Uterus (tissue), 4 donors: ENCODE data around the gene MAP3K8. TPM values are rescaled to one million over a fixed set of nuclear protein-coding genes. Genes with fewer than 3 reads are reported as not detected.
"Not testable (repeated sequence)": the region's sequence is repeated elsewhere in the genome, so short reads cannot be mapped to it uniquely, and the experiment has no call there.

Experiments used
- DNase-seq, 2 donors: peaks; one replicate each; pipeline ENCODE4 v3.0.0-alpha.2; 2019 to 2020
- H3K27ac ChIP-seq, 2 donors: fragments of 200-600 bp; sonication (generic); 1 replicate in 1 of 2; 2 replicates in 1 of 2; pipeline ENCODE4 v1.5.1; 2016 to 2018
- H3K27me3 ChIP-seq, 2 donors: fragments of 200-600 bp; sonication (generic); one replicate each; pipeline ENCODE4 v1.5.1; 2018 to 2019; ENCODE audit warnings: control low read depth in 1 of 2
- H3K36me3 ChIP-seq, 2 donors: fragments of 200-600 bp; sonication (generic); one replicate each; pipeline ENCODE4 v1.5.1; 2019; ENCODE audit warnings: control low read depth in 1 of 2
- H3K4me1 ChIP-seq, 2 donors: fragments of 200-600 bp; sonication (generic); one replicate each; pipeline ENCODE4 v1.5.1; 2018 to 2019; ENCODE audit warnings: control low read depth in 1 of 2
- H3K4me3 ChIP-seq, 2 donors: fragments of 200-600 bp; sonication (generic); 1 replicate in 1 of 2; 2 replicates in 1 of 2; pipeline ENCODE4 v1.5.1; 2018 to 2019; ENCODE audit warnings: mild to moderate bottlenecking in 1 of 2
- H3K9me3 ChIP-seq, 2 donors: fragments of 200-600 bp; sonication (generic); one replicate each; pipeline ENCODE4 v1.5.1; 2019; ENCODE audit warnings: control low read depth in 1 of 2
- POLR2A ChIP-seq, 2 donors: fragments of 450-650 bp; IDR thresholded peaks; one replicate each; pipeline ENCODE4 v1.6.1; 2016; ENCODE audit warnings: antibody characterized with exemption in 2 of 2, mild to moderate bottlenecking in 1 of 2, moderate library complexity in 1 of 2
- intact Hi-C: fragments of 100-400 bp; cut with DNase I; formaldehyde crosslinking; loops from one replicate; pipeline ENCODE4 v1.15.1; 2023; ENCODE audit warnings: low total_unique reads
- total RNA-seq, 4 donors: library from RNA; depleted of rRNA in 3 of 4; stranded (reverse); fragments of >200 nt in 3 of 4; gene quantifications; one replicate each; pipeline versions ENCODE4 v1.1.0 to v1.2.4, GENCODE V29; 2014 to 2023
- TF ChIP-seq, protein P1 (sequence below), 4 experiments: fragments of 200-600 bp in 2 of 4; fragments of 450-650 bp in 2 of 4; sonication (generic) in 2 of 4; IDR thresholded peaks; one replicate each; pipeline ENCODE4 v1.5.1; 2016 to 2019; ENCODE audit warnings: antibody characterized with exemption in 4 of 4, mild to moderate bottlenecking in 2 of 4, moderate library complexity in 1 of 4
- donor health status: DM: yes; HTN: yes; CAD: no.

Gene MAP3K8
- total RNA-seq, 4 donors from 2014 or later: 13.3 to 63.0 (median 24.4) TPM

DNA sequence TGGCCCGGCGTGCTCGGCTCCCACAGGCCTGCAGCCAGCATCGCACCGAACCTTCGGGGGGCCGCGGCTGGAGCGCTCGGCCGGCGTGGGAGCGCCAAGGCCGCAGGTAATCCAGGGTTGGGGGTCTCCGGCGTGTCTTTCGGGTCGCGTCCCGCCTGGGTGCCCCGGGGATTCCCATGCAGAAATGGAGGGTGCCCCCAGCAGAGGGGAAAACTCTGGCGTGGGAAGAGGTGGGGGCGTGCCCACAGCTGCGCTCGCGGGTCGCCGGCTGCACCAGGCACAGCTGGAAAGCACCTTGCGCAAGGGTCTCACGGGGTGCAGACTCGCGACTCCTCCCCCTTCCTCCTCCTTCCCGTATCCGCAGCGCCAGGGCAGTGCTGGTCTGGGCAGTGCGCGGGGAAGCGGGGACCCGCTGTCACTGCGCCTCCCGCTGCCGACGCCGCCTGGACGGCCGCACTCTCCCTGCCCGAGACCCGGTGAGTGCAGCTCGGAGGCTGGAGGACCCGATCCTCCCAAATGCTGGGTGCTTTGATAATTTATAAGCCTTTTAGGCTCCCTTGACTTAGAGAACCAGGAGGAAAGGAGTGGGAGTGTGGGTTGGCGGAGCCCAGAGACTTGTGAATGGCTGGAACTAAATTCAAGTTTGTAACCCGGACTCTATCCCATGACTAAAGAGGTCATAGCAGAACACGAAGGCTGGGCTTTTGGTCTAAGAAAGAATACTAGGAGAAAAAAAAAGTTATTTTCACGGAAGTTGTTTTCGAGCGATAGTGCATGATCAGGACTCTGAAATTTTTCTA, 489 bp downstream of the MAP3K8 start:
- peaks cover 5 to 11% of the 10 kb centered on the region in 2 donors for H3K4me1 ChIP-seq
- DNase-seq: peak; percentile 88 to 89

DNA sequence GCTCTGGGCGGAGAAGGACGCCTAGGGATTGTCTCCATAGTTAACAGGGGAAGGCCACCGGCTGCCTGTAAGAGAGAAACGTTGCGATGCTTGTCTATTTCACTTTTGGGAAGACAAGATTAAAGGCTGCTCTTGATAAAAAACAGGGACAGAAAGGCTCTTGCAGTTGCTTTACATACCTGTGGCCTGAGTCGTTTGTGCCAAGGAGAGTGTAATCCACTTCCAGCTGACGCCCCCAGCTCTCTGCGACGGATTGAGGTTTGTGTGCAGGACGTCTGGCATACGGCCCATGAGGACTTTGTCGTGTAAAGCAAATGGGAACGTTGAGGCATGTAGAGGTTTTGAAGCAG, 1.1 kb downstream of the MAP3K8 start:
- no peaks in the 10 kb centered on the region for H3K36me3 ChIP-seq
- peak overlapping the region; percentile 97 to 99 for H3K27ac ChIP-seq
- H3K27me3 ChIP-seq: no peaks in the 10 kb centered on the region
- TF ChIP-seq, protein P1, sequence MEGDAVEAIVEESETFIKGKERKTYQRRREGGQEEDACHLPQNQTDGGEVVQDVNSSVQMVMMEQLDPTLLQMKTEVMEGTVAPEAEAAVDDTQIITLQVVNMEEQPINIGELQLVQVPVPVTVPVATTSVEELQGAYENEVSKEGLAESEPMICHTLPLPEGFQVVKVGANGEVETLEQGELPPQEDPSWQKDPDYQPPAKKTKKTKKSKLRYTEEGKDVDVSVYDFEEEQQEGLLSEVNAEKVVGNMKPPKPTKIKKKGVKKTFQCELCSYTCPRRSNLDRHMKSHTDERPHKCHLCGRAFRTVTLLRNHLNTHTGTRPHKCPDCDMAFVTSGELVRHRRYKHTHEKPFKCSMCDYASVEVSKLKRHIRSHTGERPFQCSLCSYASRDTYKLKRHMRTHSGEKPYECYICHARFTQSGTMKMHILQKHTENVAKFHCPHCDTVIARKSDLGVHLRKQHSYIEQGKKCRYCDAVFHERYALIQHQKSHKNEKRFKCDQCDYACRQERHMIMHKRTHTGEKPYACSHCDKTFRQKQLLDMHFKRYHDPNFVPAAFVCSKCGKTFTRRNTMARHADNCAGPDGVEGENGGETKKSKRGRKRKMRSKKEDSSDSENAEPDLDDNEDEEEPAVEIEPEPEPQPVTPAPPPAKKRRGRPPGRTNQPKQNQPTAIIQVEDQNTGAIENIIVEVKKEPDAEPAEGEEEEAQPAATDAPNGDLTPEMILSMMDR (IDR thresholded peaks at IDR 0.05): no peak
- no peak for TF ChIP-seq POLR2A (IDR thresholded peaks at IDR 0.05)
- peak overlapping the region; percentile 68 to 84 for H3K4me3 ChIP-seq
- no peaks in the 10 kb centered on the region for H3K9me3 ChIP-seq
- peak; percentile 55 to 57 for DNase-seq
- H3K4me1 ChIP-seq: peaks cover 5 to 11% of the 10 kb centered on the region in 2 donors
- intact Hi-C loops: no loop called here

More for the DNA sequence above, 489 bp downstream of the MAP3K8 start:
- peak overlapping the region; percentile 68 to 84 for H3K4me3 ChIP-seq
- intact Hi-C loops: no loop called here
- H3K9me3 ChIP-seq: no peaks in the 10 kb centered on the region
- peak overlapping the region; percentile 97 to 99 for H3K27ac ChIP-seq
- H3K36me3 ChIP-seq: no peaks in the 10 kb centered on the region
- no peaks in the 10 kb centered on the region for H3K27me3 ChIP-seq
- peak; percentile 82 to 83 for TF ChIP-seq POLR2A (IDR thresholded peaks at IDR 0.05)
- TF ChIP-seq, protein P1 (IDR thresholded peaks at IDR 0.05): peak in 2 of 4 experiments; percentile 0 to 14

DNA sequence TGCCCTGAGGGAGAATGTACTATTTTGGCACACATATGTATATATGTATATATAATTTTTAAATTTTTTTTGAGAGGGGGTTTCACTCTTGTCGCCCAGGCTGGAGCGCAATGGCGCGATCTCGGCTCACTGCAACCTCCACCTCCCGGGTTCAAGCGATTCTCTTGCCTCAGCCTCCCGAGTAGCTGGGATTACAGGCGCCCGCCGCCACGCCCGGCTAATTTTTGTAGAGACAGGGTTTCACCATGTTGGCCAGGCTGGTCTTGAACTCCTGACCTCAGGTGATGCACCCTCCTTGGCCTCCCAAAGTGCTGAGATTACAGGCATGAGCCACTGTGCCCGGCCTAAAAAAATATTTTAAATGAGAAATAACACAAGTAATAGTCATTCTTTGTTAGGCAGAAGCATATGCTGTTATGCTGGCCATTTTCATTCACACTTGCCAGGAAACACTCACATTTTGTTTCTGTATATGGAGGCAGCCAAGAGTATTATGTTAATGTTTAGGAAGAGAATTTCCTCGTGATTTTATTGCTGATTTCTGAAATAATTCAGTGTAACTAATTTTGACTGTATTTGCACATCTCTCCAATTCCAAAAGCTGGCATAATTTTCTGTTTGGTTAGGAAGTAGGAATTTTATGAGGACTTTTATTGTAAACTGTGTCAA, 1.6 kb downstream of the MAP3K8 start:
- H3K27me3 ChIP-seq, DNase-seq, intact Hi-C loops, H3K9me3 ChIP-seq, H3K36me3 ChIP-seq: not testable (repeated sequence)
- H3K4me1 ChIP-seq: peaks cover 5 to 11% of the 10 kb centered on the region in 2 donors
- H3K27ac ChIP-seq: peak overlapping the region; percentile 97 to 99
- H3K4me3 ChIP-seq: peak overlapping the region; percentile 68 to 84

DNA sequence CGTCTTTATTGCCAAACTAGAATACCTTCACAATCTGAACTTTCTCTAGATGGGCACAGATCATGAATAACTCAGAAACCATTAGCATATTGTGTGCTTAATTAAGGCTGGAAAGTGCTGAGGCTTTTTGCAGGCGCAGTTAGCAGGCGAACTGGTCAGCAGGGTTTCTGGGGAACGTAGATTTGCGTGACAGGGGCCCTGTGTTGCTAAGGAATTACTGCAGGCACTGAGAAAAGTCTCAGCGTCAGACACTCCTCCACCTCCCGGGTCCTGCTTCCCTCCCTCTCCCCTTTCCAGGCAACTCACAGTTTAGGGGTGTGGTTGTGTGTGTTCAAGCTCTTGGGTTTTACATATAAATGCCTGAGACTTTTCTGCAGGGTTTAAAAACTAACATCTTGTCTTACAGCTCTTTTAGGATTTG, 2.2 kb downstream of the MAP3K8 start:
- intact Hi-C loops: no loop called here
- H3K36me3 ChIP-seq: no peaks in the 10 kb centered on the region
- H3K27ac ChIP-seq: peak overlapping the region; percentile 97 to 99
- no peaks in the 10 kb centered on the region for H3K9me3 ChIP-seq
- peaks cover 5 to 11% of the 10 kb centered on the region in 2 donors for H3K4me1 ChIP-seq
- TF ChIP-seq POLR2A (IDR thresholded peaks at IDR 0.05): no peak
- TF ChIP-seq, protein P1 (IDR thresholded peaks at IDR 0.05): no peak
- H3K27me3 ChIP-seq: no peaks in the 10 kb centered on the region
- H3K4me3 ChIP-seq: peak overlapping the region; percentile 68 to 84
- peak in 1 of 2 donors; percentile 43 for DNase-seq

DNA sequence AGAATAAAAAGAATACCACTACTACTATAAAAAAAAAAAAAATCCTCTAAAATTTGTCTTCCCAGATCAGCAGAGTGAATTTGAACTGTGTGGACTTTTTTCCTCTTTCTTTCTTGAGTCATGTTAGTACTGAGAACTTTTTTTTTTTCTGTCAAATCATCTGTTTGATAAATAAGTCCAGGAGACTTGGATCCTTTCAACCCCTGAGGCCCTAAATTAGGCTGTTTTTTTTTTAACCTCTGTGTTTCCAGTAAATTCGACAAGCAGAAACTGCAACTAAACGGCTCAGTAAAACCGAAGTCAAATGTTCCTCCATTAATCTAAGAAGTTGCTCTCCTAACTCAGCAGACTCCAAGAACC, 2.7 kb downstream of the MAP3K8 start:
- no peaks in the 10 kb centered on the region for H3K9me3 ChIP-seq
- intact Hi-C loops: no loop called here
- DNase-seq: no peak
- peak overlapping the region; percentile 68 to 84 for H3K4me3 ChIP-seq
- H3K36me3 ChIP-seq: no peaks in the 10 kb centered on the region
- TF ChIP-seq, protein P1 (IDR thresholded peaks at IDR 0.05): no peak
- H3K4me1 ChIP-seq: peaks cover 5 to 11% of the 10 kb centered on the region in 2 donors
- H3K27me3 ChIP-seq: no peaks in the 10 kb centered on the region
- H3K27ac ChIP-seq: peak overlapping the region; percentile 97 to 99
